A549 (cell line): ENCODE results near the gene RNU1-3.
"Not testable (repeated sequence)": the region's sequence is repeated elsewhere in the genome, so short reads cannot be mapped to it uniquely, and the experiment has no call there.

Source experiments
- CHD2 ChIP-seq: fragments of 150-350 bp; IDR thresholded peaks from 2 replicates; pipeline ENCODE4 v1.6.1; 2014; ENCODE audit warnings: low read length; ENCODE audit not compliant: partially characterized antibody
- CTCF ChIP-seq: fragments of >200 bp; sonication (Bioruptor Twin); formaldehyde crosslinking; IDR thresholded peaks from 3 replicates; pipeline ENCODE4 v1.5.1; 2016
- HOXB5 ChIP-seq: fragments of 250-450 bp; sonication (Bioruptor Pico); IDR thresholded peaks from 2 replicates; pipeline ENCODE4 v1.5.0; 2020; ENCODE audit warnings: mild to moderate bottlenecking, moderate library complexity
- MAFK ChIP-seq: fragments of 450-650 bp; IDR thresholded peaks from 2 replicates; pipeline ENCODE4 v1.6.1; 2014; ENCODE audit not compliant: partially characterized antibody
- MAX ChIP-seq: IDR thresholded peaks from 2 replicates; pipeline ENCODE4 v1.6.1; 2012
- NFE2L2 ChIP-seq: fragments of 150-350 bp; conservative IDR thresholded peaks from 2 replicates; pipeline ENCODE4 v1.6.1; 2014; ENCODE audit warnings: low read length
- POLR2AphosphoS2 ChIP-seq: conservative IDR thresholded peaks from 2 replicates; pipeline ENCODE4 v1.6.1; 2012; ENCODE audit warnings: low read length, improper control_type of control experiment, inconsistent platforms
- RFX5 ChIP-seq: fragments of 450-650 bp; IDR thresholded peaks from 2 replicates; pipeline ENCODE4 v1.7.1; 2014; ENCODE audit warnings: antibody characterized with exemption, mild to moderate bottlenecking, moderate library complexity
- SMC3 ChIP-seq: fragments of >200 bp; sonication (Bioruptor Twin); formaldehyde crosslinking; IDR thresholded peaks from 3 replicates; pipeline ENCODE4 v1.6.1; 2018; ENCODE audit warnings: inconsistent platforms

- not testable (repeated sequence) for TF ChIP-seq MAFK; CTCF; RFX5; NFE2L2; POLR2AphosphoS2; CHD2; MAX; HOXB5 (CRISPR knock-in tag); SMC3
Observed at GRCh38 chr1:16710618-16711017, 43.9 kb upstream of the RNU1-3 start.
